PC-9 (cell line): ENCODE measurements around the gene CAVIN1. TPM values are rescaled to one million over a fixed set of nuclear protein-coding genes. Genes with fewer than 3 reads are reported as not detected.

Experiments used
- BruUV-seq: library from RNA; stranded (reverse); fragments of 400-500 nt; replicated peaks from 2 replicates; lab custom pipeline; 2021; lab: Mats Ljungman, UMichigan
- CTCF ChIA-PET: fragments of 300-600 bp; sonication (Branson Sonifier 250); formaldehyde crosslinking; loops from one replicate; lab custom pipeline; 2022; ENCODE audit warnings: antibody characterized with exemption; lab: Charles Lee
- POLR2A ChIA-PET: fragments of 300-600 bp; sonication (Branson Sonifier 250); formaldehyde crosslinking; loops from one replicate; lab custom pipeline; 2022; ENCODE audit warnings: antibody characterized with exemption; ENCODE audit not compliant: unreplicated experiment; lab: Charles Lee
- DNase-seq, 2 experiments: peaks; one replicate each; pipeline versions ENCODE4 v3.0.0 to v3.0.0-alpha.2; 2015 to 2022; ENCODE audit warnings: mixed read lengths in 1 of 2
- H2AFZ ChIP-seq: fragments of 200-600 bp; sonication (generic); 2 replicates; pipeline ENCODE4 v1.8.1; 2017; ENCODE audit warnings: antibody characterized with exemption
- H3F3A ChIP-seq: fragments of 200-600 bp; sonication (generic); 2 replicates; pipeline ENCODE4 v1.8.1; 2017; ENCODE audit warnings: antibody characterized with exemption, mild to moderate bottlenecking, low read depth; ENCODE audit not compliant: insufficient read depth
- H3K27ac ChIP-seq: fragments of 200-600 bp; sonication (generic); 2 replicates; pipeline ENCODE4 v1.6.1; 2016; ENCODE audit warnings: mixed run types
- H3K27me3 ChIP-seq: fragments of 200-600 bp; sonication (generic); 2 replicates; pipeline ENCODE4 v1.6.1; 2016; ENCODE audit warnings: low read depth, mixed run types; ENCODE audit not compliant: insufficient read depth
- H3K36me3 ChIP-seq: fragments of 200-600 bp; sonication (generic); 2 replicates; pipeline ENCODE4 v1.6.1; 2016; ENCODE audit warnings: low read depth, mixed run types
- H3K4me1 ChIP-seq: fragments of 200-600 bp; sonication (generic); replicated peaks from 2 replicates; pipeline ENCODE4 v1.6.1; 2016; ENCODE audit warnings: mixed run types; ENCODE audit not compliant: insufficient read depth
- H3K4me2 ChIP-seq: fragments of 200-600 bp; sonication (generic); 2 replicates; pipeline ENCODE4 v1.6.1; 2017; ENCODE audit warnings: mixed run types
- H3K4me3 ChIP-seq: fragments of 200-600 bp; sonication (generic); 2 replicates; pipeline ENCODE4 v1.6.1; 2016; ENCODE audit warnings: mixed run types
- H3K79me2 ChIP-seq: fragments of 200-600 bp; sonication (generic); 2 replicates; pipeline ENCODE4 v1.6.1; 2017; ENCODE audit warnings: low read depth, mixed run types
- H3K9me2 ChIP-seq: fragments of 200-600 bp; sonication (generic); 2 replicates; pipeline ENCODE4 v1.8.1; 2017; ENCODE audit warnings: mild to moderate bottlenecking; ENCODE audit not compliant: insufficient read depth
- H3K9me3 ChIP-seq: fragments of 200-600 bp; sonication (generic); 2 replicates; pipeline ENCODE4 v1.8.1; 2016; ENCODE audit warnings: low read depth; ENCODE audit not compliant: insufficient read depth
- H4K20me1 ChIP-seq: fragments of 200-600 bp; sonication (generic); 2 replicates; pipeline ENCODE4 v1.8.1; 2017; ENCODE audit not compliant: insufficient read depth
- CTCF ChIP-seq: fragments of 200-600 bp; sonication (generic); conservative IDR thresholded peaks from 2 replicates; pipeline ENCODE4 v1.6.1; 2017; ENCODE audit warnings: mixed run types, antibody characterized with exemption, mild to moderate bottlenecking, moderate library complexity
- EZH2 ChIP-seq: fragments of 200-600 bp; sonication (generic); IDR thresholded peaks from 2 replicates; pipeline ENCODE4 v1.8.0; 2017; ENCODE audit warnings: antibody characterized with exemption, low read depth
- intact Hi-C: fragments of 100-400 bp; cut with micrococcal nuclease; formaldehyde crosslinking; loops from one replicate; pipeline ENCODE4 v1.10.0; 2022; ENCODE audit not compliant: unreplicated experiment
- total RNA-seq: library from RNA; stranded (reverse); gene quantifications from 2 replicates; pipeline ENCODE4 v1.2.3, GENCODE V29; 2021

The CAVIN1 gene
- total RNA-seq, 1 experiment from 2014 or later: 170 TPM

- H4K20me1 ChIP-seq: 0 out of 2 replicates have a peak, but pooled peaks cover 8% of the 10 kb centered on the region
- peaks cover 20% of the 10 kb centered on the region for H3K4me1 ChIP-seq
- CTCF ChIA-PET: interaction anchor here (0.7 kb wide), 1 partner anchor 245 kb away, joined by 3 read pairs; no protein-coding TSS in a partner anchor
- BruUV-seq: no TSS peak
- no peak overlapping the region for H3K4me2 ChIP-seq
- H3K36me3 ChIP-seq: peaks cover 21% of the 10 kb centered on the region
- intact Hi-C loops: no loop called here
- no peak for DNase-seq
- TF ChIP-seq EZH2 (no peak), CTCF (no peak)
- H2AFZ ChIP-seq: no peak overlapping the region
- no peaks in the 10 kb centered on the region for H3K27me3 ChIP-seq
- H3K4me3 ChIP-seq: no peak overlapping the region
- peaks cover 25% of the 10 kb centered on the region; the same call in 1 of the 2 replicates for H3F3A ChIP-seq
- no peak overlapping the region for H3K27ac ChIP-seq
- no peaks in the 10 kb centered on the region for H3K9me3 ChIP-seq
- H3K9me2 ChIP-seq: no peaks in the 10 kb centered on the region
- POLR2A ChIA-PET: no interaction called here
- peaks cover 33% of the 10 kb centered on the region for H3K79me2 ChIP-seq
Measured at GRCh38 chr17:42463976-42464400, 40.9 kb upstream of the CAVIN1 start.

GRCh38 chr17:42460371-42460770 is 37.3 kb upstream of the CAVIN1 start:
- intact Hi-C loops: no loop called here
- H3K27ac ChIP-seq: peak overlapping the region; percentile 78
- peaks cover 13% of the 10 kb centered on the region; the same call in 1 of the 2 replicates for H3K36me3 ChIP-seq
- peaks cover 35% of the 10 kb centered on the region for H3K79me2 ChIP-seq
- H3K27me3 ChIP-seq: no peaks in the 10 kb centered on the region
- no peaks in the 10 kb centered on the region for H3K9me2 ChIP-seq
- DNase-seq: peak in 1 of 2 experiments; percentile 52
- H3K4me1 ChIP-seq: peaks cover 41% of the 10 kb centered on the region
- H3F3A ChIP-seq: peaks cover 52% of the 10 kb centered on the region
- TF ChIP-seq CTCF (no peak), EZH2 (no peak)
- no TSS peak for BruUV-seq
- POLR2A ChIA-PET: interaction anchor here (0.6 kb wide), 1 partner anchor 9 kb away, joined by 7 read pairs; no protein-coding TSS in a partner anchor
- peak overlapping the region; percentile 77 for H3K4me3 ChIP-seq
- H2AFZ ChIP-seq: no peak overlapping the region
- 0 out of 2 replicates have a peak, but pooled peaks cover 8% of the 10 kb centered on the region for H4K20me1 ChIP-seq
- peak overlapping the region; percentile 86 for H3K4me2 ChIP-seq
- H3K9me3 ChIP-seq: no peaks in the 10 kb centered on the region
- CTCF ChIA-PET: interaction anchor here (0.6 to 1.1 kb wide), 2 partner anchors 32 to 37 kb away, joined by 3 read pairs; partner anchors contain the start of gene CAVIN1

- POLR2A ChIA-PET: interaction anchor here (0.6 kb wide), 1 partner anchor 10 kb away, joined by 7 read pairs; no protein-coding TSS in a partner anchor
Measured at GRCh38 chr17:42459801-42460281, 36.8 kb upstream of the CAVIN1 start.

More at GRCh38 chr17:42459801-42460281, 36.8 kb upstream of the CAVIN1 start:
- DNase-seq: peak; percentile 8 to 76
- peak overlapping the region; percentile 77 for H3K4me3 ChIP-seq
- H3K27ac ChIP-seq: peak overlapping the region; percentile 78
- peaks cover 35% of the 10 kb centered on the region for H3K79me2 ChIP-seq
- 0 out of 2 replicates have a peak, but pooled peaks cover 8% of the 10 kb centered on the region for H4K20me1 ChIP-seq
- peaks cover 41% of the 10 kb centered on the region for H3K4me1 ChIP-seq
- H3K9me2 ChIP-seq: no peaks in the 10 kb centered on the region
- peaks cover 13% of the 10 kb centered on the region; the same call in 1 of the 2 replicates for H3K36me3 ChIP-seq
- no peaks in the 10 kb centered on the region for H3K27me3 ChIP-seq
- no TSS peak for BruUV-seq
- intact Hi-C loops: loop anchor here (1.0 to 5.0 kb wide), 2 partner anchors 32 to 57 kb away; no protein-coding TSS in a partner anchor
- TF ChIP-seq CTCF (no peak), EZH2 (no peak)
- peak overlapping the region; percentile 86 for H3K4me2 ChIP-seq
- no peak overlapping the region for H2AFZ ChIP-seq
- H3F3A ChIP-seq: peaks cover 52% of the 10 kb centered on the region
- no peaks in the 10 kb centered on the region for H3K9me3 ChIP-seq
- CTCF ChIA-PET: interaction anchor here (0.6 to 1.1 kb wide), 2 partner anchors 31 to 37 kb away, joined by 3 read pairs; partner anchors contain the start of gene CAVIN1
